Osteoblast (primary cell): ENCODE data around the gene ZNF541. TPM values are rescaled to one million over a fixed set of nuclear protein-coding genes. Genes with fewer than 3 reads are reported as not detected.

Experiments used
- DNase-seq: peaks from one replicate; pipeline ENCODE4 v3.0.0; 2011; ENCODE audit warnings: low spot score, mixed read lengths; ENCODE audit not compliant: insufficient read length; ENCODE audit errors: missing footprints
- H2AFZ ChIP-seq: 2 replicates; pipeline ENCODE4 v1.6.0; 2011; ENCODE audit warnings: mild to moderate bottlenecking, low read length
- H3K27ac ChIP-seq: 2 replicates; pipeline ENCODE4 v1.5.1; 2011; ENCODE audit warnings: mild to moderate bottlenecking, low read depth, low read length, moderate library complexity
- H3K27me3 ChIP-seq: 2 replicates; pipeline ENCODE4 v1.6.0; 2012; ENCODE audit warnings: mild to moderate bottlenecking, control low read depth, inconsistent platforms, low read length, moderate library complexity; ENCODE audit not compliant: insufficient read depth
- H3K36me3 ChIP-seq: 2 replicates; pipeline ENCODE4 v1.5.1; 2011; ENCODE audit warnings: mild to moderate bottlenecking, low read length, control low read depth, moderate library complexity; ENCODE audit not compliant: insufficient read depth
- H3K4me1 ChIP-seq: 2 replicates; pipeline ENCODE4 v1.5.1; 2011; ENCODE audit warnings: mild to moderate bottlenecking, low read length, control low read depth, moderate library complexity; ENCODE audit not compliant: insufficient read depth
- H3K4me2 ChIP-seq: 2 replicates; pipeline ENCODE4 v1.6.0; 2011; ENCODE audit warnings: mild to moderate bottlenecking, low read length; ENCODE audit not compliant: insufficient read depth
- H3K4me3 ChIP-seq: fragments of 200-600 bp; sonication (generic); 3 replicates; pipeline ENCODE4 v1.5.1; 2012; ENCODE audit warnings: mild to moderate bottlenecking, low read length, inconsistent platforms; ENCODE audit not compliant: insufficient read depth
- H3K79me2 ChIP-seq: 2 replicates; pipeline ENCODE4 v1.6.0; 2012; ENCODE audit warnings: mild to moderate bottlenecking, low read length, control low read depth, inconsistent platforms; ENCODE audit not compliant: insufficient read depth
- H3K9me3 ChIP-seq: 2 replicates; pipeline ENCODE4 v1.5.1; 2011; ENCODE audit warnings: low read depth, low read length, control low read depth
- H4K20me1 ChIP-seq: 2 replicates; pipeline ENCODE4 v1.6.0; 2012; ENCODE audit warnings: mild to moderate bottlenecking, low read length, control low read depth; ENCODE audit not compliant: insufficient read depth
- CTCF ChIP-seq: IDR thresholded peaks from 2 replicates; pipeline ENCODE4 v1.5.1; 2011; ENCODE audit warnings: mild to moderate bottlenecking, low read depth, low read length, moderate library complexity; ENCODE audit errors: extremely low read depth
- total RNA-seq: library from RNA; depleted of rRNA; stranded (reverse); fragments of >200 nt; gene quantifications from 2 replicates; pipeline ENCODE4 v1.2.3, GENCODE V29; 2012

The ZNF541 gene
- total RNA-seq, 1 donor = under 0.01 TPM

GRCh38 chr19:47544476-47544875 lies 28.5 kb downstream of the ZNF541 start:
- no peaks in the 10 kb centered on the region for H3K79me2 ChIP-seq
- no peaks in the 10 kb centered on the region for H3K9me3 ChIP-seq
- H4K20me1 ChIP-seq = no peaks in the 10 kb centered on the region
- H3K4me1 ChIP-seq = no peaks in the 10 kb centered on the region
- peaks cover 10% of the 10 kb centered on the region for H3K27me3 ChIP-seq
- no peak overlapping the region for H3K4me2 ChIP-seq
- no peak for TF ChIP-seq CTCF
- no peak for DNase-seq
- H3K36me3 ChIP-seq = no peaks in the 10 kb centered on the region
- H2AFZ ChIP-seq = no peak overlapping the region
- no peak overlapping the region for H3K4me3 ChIP-seq
- H3K27ac ChIP-seq = no peak overlapping the region

GRCh38 chr19:47544075-47544474 lies 28.9 kb downstream of the ZNF541 start:
- H2AFZ ChIP-seq = no peak overlapping the region
- no peaks in the 10 kb centered on the region for H3K4me1 ChIP-seq
- no peaks in the 10 kb centered on the region for H3K36me3 ChIP-seq
- H3K9me3 ChIP-seq = no peaks in the 10 kb centered on the region
- H3K79me2 ChIP-seq = no peaks in the 10 kb centered on the region
- H3K4me2 ChIP-seq = no peak overlapping the region
- no peaks in the 10 kb centered on the region for H4K20me1 ChIP-seq
- DNase-seq = peak; percentile 29
- no peak overlapping the region for H3K27ac ChIP-seq
- H3K27me3 ChIP-seq = peaks cover 10% of the 10 kb centered on the region
- no peak overlapping the region for H3K4me3 ChIP-seq
- TF ChIP-seq CTCF = no peak

- peak overlapping the region; percentile 4 for H2AFZ ChIP-seq
- H3K79me2 ChIP-seq = no peaks in the 10 kb centered on the region
- no peaks in the 10 kb centered on the region for H3K4me1 ChIP-seq
- peak overlapping the region; percentile 27 for H3K27ac ChIP-seq
- H3K27me3 ChIP-seq = peaks cover 9% of the 10 kb centered on the region
- DNase-seq = peak; percentile 84
- H3K36me3 ChIP-seq = no peaks in the 10 kb centered on the region
- H3K4me3 ChIP-seq = no peak overlapping the region
- H4K20me1 ChIP-seq = no peaks in the 10 kb centered on the region
- peak overlapping the region; percentile 22 for H3K4me2 ChIP-seq
- no peaks in the 10 kb centered on the region for H3K9me3 ChIP-seq
- no peak for TF ChIP-seq CTCF
These were observed 30.9 kb downstream of the ZNF541 start for GRCh38 chr19:47542030-47542475.

DNA sequence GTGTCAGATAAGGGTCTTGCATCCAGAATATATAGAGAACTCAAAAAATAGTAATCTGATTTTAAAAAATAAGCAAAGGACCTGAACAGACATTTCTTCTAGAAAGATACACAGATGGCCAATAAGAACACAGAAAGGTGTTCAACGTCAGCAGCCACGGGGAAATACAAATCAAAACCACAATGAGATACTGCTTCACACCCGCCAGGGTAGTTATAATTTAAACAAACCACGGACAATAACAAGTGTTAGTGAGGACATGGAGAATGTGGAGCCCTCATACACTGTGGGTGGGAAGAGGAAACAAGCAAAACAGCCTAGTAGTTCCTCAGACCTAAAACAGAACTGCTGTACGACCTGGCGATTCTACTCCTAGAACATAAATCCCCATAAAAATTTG lies 31.4 kb downstream of the ZNF541 start:
- no peaks in the 10 kb centered on the region for H3K36me3 ChIP-seq
- H3K9me3 ChIP-seq = no peaks in the 10 kb centered on the region
- no peaks in the 10 kb centered on the region for H3K79me2 ChIP-seq
- no peak for DNase-seq
- H3K4me1 ChIP-seq = no peaks in the 10 kb centered on the region
- no peaks in the 10 kb centered on the region for H4K20me1 ChIP-seq
- peak overlapping the region; percentile 27 for H3K27ac ChIP-seq
- peaks cover 7% of the 10 kb centered on the region for H3K27me3 ChIP-seq
- peak overlapping the region; percentile 4 for H2AFZ ChIP-seq
- no peak for TF ChIP-seq CTCF
- no peak overlapping the region for H3K4me3 ChIP-seq
- H3K4me2 ChIP-seq = no peak overlapping the region
